Esophagus squamous epithelium (tissue), 4 donors: ENCODE data around the gene PSMD13.

ENCODE experiments used
- CTCF ChIP-seq, 6 experiments: fragments of 450-650 bp in 4 of 6; fragments of 200-600 bp in 2 of 6; sonication (generic) in 2 of 6; IDR thresholded peaks; one replicate each; pipeline ENCODE4 v1.5.1; 2016 to 2019; ENCODE audit warnings: antibody characterized with exemption in 6 of 6, mild to moderate bottlenecking in 4 of 6, moderate library complexity in 4 of 6
- POLR2A ChIP-seq, 4 donors: fragments of 450-650 bp; IDR thresholded peaks; one replicate each; pipeline ENCODE4 v1.6.1; 2017; ENCODE audit warnings: antibody characterized with exemption in 4 of 4, mild to moderate bottlenecking in 4 of 4, moderate library complexity in 3 of 4

GRCh38 chr11:196786-197731 lies 39.7 kb upstream of the PSMD13 start:
- TF ChIP-seq CTCF (IDR thresholded peaks at IDR 0.05) = no peak
- TF ChIP-seq POLR2A (IDR thresholded peaks at IDR 0.05) = no peak
